GM18858 (cell line): ENCODE measurements around the gene MYH1.
"Not testable (repeated sequence)": the region's sequence is repeated elsewhere in the genome, so short reads cannot be mapped to it uniquely, and the experiment has no call there.

ENCODE experiments used
- ATAC-seq: cut with Tn5 transposase; IDR thresholded peaks from one replicate; pipeline ENCODE4 v1.9.1; 2021; ENCODE audit not compliant: unreplicated experiment

Gene MYH1

DNA sequence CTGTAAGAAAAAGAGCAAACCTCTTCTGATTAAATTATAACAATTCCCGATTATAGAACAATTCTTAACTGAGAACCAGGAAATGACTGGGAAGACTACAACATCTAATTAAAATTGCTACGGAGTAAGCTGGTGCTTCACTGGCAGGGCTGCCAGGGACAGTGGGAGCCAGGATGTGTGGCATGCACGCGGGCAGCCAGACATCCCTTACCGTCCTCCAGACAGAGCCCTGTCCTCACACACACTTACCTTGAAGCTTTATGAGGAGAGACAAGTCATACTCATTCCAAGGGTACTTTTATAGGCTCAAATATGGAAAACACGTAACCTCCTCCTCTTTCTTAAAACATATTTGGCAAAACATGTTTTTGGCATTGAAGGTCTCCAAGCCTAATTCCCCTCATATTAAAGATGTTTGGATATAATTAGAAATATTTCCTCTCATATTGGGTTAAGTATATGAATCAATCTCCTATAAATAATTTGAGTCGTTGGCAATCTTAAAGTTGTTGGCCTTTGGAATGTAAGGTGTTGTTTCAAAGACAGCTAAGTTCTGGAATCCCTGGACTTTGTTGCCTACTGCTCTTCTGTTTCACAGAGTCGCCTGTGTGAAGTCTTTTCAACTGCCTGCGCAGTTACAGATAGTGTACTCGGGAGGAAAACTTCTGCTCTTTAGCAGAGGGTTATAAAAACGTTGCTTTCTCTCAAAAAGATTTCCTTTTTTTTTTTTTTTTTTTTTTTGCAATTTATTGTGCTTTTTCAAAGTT lies at the start of gene MYH1:
TSS of gene MYH1 (minus strand) at position 272 of the 767 bp plus-strand sequence. CDS start 1,900 bp downstream, outside the sequence.
- no peak for ATAC-seq

DNA sequence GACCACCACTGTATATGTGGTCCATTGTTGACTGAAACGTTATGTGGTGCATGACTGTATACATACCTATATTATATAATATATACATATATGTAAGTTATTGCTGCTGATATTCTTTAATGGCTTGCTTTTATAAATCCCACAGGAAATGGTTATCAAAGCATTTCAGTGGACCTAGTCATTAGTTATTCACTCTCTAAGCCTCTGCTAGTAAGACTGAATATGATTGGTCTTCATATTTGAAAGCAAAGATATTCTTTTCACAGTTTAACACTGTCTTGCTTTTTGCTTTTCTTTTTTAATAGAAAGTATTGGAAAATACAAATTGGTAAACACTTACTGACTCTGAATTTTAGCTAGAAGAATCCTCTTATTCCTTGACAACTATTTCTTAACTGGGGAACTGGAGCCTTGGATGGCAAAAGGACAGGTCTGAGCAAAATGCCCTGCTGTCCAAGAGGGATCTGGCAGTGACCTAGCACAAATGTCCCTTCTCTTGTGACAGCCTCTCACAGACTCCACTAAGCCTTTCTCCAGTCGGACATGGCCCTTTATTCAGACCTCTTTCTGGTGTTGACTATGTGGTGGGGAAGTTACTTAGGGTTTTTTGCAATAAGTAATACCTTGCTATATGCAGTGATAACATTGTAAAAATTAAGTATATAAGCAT lies 45.8 kb upstream of the MYH1 start:
- ATAC-seq, result no peak

DNA sequence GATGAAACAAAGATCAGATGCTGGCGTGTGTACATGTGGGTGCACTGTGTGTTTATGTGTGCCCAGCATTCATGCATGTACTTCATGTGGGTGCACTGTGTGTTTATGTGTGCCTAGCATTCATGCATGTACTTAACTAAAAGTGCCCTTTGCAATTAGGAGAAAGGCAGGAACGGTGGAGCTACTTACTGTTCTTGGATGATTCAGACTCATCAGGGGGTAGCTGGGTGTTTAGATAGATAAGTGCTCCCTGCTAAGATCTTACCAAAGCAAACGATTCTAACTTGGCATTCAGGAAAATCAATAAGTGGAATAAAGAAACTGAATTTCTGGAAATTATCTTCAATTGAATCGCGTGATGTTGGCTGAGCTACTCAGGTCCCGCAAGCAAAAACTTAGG lies 39.7 kb upstream of the MYH1 start:
- no peak for ATAC-seq

DNA sequence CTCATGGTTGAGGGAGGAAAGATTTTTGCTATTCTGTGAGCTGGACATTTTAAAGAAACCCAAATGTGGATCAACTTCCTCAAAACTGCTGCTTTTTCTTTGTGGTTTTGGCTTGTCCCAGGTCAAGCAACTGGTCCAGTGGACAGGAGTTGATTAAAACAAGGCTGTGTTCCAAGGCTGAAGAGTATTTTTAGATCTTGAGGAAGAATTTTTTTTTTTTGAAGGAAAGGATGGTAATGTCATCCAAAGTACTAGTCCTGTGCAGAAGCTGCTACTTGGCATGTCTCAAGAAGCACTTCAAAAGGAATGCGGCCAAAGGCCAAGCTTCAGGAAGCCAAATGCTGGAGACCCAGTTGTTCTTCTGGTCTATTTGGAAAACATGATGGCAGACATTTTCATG lies 39.1 kb upstream of the MYH1 start:
- ATAC-seq, result no peak

DNA sequence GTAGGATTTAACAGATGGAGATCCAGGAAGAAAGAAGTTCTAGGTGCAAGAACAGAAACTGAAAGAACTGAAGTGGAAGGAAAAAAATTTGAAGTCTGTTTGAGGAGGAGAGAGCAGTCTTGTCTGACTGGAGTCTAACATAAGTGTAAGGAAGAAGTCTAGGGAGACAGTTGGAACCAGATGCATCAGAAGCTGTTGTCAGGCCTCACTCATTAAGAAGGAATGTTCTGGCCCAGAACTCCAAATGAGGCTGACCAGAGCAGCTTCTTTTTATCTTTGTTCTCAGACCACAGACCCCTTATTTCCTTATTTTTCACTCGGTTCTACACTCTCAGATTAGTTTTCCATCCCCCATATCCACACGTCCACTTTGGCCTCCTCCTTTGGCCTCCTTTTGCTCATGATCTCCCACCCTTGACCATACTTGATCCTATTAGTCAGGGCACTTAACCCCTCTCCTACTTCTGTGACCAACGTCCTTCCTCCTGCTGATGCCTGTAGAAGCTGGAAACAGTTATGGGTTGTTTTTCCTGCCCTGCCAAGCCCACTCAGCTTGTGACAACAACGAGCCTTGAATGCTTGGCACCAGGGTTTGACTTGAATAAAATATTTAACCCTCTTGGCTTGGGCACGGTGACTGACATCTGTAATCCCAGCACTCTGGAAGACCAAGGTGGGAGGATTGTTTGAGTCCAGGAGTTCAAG lies 38.1 kb upstream of the MYH1 start:
- ATAC-seq, result no peak

DNA sequence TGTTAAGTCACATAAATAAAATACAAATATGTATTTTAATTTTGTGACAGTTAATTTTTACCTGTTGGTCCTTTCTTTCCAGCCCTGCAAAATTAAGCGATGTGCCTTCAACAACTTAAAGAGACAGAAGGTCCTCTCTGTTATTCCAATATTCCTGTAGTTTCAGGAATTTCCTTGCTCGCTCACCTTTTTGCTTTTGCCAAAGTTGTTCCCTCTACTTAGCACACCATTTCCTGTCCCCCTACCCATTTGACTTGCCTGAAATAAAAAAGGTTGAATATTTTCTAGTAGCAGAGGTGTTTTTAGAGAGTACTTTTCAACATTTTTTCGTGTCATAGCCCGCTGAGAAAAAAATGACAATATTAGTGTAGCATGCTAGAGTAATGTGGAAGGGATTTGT lies 31.7 kb upstream of the MYH1 start:
- ATAC-seq, result no peak

DNA sequence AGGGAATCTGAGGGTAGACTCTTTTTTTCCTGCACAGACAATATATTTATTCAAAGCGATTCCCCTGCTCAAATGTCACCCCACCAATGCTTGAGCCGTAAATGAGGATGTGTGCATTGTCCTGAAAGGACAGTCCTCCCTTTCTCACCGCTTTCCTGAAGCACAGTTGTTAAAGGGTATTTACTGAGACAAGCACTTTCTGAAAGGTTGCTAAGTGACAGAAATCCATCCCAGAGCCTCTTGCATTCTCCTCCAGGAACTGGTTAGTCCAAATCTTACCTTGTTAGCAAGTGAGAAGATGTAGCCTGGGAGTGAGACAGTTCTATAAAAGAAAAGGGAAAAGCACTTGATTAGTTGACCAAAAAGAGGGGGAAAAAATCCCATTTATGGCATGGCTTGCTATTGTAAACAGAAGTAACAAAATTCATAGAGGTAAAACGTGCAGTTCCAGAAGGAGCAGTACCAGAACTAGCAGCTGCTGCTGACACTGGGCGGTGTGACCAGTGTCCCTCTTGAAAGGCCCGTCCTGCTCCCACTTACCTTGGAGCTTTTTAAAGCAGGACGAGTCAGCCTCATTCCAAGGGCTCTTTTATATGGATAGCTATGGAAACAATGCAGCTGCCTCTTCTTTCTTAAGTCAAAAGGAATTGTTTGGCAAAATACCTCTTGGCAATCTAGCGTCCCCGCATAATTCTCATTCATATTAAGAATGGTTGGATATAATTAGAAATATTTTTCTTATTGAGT lies 30.9 kb upstream of the MYH1 start, which contains the start of gene MYH2:
TSS of gene MYH2 (minus strand) at position 563 of the 747 bp plus-strand sequence. CDS start 1,738 bp downstream, outside the sequence.
- no peak for ATAC-seq

DNA sequence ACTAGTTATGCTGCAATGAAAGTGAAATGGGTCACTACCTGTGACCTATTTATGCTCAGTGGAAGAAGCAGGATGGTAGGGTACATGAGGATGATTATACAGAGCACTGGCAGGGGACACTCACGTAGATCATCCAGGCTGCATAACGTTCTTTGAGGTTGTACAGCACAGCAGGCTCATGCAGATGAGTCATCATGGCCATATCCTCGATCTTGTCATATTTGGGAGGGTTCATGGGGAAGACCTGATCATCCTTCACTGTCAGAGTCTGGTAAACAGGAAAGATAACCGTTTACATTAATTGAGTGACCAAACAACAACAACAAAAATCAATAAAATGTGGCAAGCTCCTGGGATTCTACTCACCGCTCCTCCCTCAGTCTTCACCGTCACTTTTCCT lies 29.0 kb upstream of the MYH1 start:
- ATAC-seq, result no peak

DNA sequence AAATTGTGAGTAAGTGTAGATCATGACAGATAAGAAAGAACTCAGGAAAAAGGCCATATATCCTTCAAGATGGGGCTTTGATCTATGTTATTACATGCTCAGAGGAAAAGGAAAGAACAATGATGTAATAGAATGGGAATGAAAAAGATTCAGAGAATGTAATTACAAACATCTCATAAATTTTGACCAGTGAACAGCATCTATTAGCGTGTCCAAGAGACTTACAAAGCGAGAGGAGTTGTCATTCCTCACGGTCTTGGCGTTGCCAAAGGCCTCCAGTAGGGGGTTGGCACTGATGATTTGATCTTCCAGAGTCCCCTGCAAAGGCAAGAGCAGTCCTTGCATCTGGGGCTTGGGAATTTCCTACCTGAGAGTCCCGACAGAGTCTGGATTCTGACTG lies 25.1 kb upstream of the MYH1 start:
- ATAC-seq, result not testable (repeated sequence)

DNA sequence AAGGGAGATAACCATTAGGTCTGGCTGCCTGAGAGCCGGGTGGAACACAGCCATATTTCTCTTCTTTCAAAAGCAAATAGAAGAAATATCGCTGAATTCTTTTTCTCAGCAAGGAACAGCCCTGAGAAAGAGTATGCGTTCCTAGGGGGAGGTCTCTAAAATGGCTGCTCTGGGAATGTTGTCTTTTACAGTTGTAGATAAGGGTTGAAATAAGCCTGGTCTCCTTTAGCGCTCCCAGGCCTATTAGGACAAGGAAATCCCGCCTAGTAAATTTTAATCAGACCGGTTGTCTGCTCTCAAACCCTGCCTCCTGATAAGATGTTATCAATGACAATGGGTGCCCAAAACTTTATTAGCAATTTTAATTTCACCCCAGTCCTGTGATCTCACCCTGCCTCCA lies 22.8 kb upstream of the MYH1 start:
- ATAC-seq, result not testable (repeated sequence)

DNA sequence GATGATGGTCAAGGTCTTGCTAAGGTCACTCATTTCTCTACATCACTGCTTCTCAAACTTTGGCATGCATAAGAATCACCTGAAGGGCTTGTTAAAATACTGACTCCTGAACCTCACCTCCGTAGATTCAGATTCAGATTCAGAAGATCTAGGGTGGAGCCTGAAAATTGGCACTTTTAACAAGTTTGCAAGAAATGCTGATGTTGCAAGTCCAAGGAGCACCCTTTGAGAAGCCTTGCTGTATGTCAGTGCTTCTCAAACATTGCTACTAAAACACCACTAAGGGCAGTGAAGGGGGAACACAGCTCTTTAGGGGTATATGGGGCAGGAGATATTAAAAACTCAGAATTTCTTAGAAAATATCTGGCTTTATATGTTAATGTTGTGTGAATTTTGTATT lies 13.7 kb upstream of the MYH1 start:
- ATAC-seq, result no peak

DNA sequence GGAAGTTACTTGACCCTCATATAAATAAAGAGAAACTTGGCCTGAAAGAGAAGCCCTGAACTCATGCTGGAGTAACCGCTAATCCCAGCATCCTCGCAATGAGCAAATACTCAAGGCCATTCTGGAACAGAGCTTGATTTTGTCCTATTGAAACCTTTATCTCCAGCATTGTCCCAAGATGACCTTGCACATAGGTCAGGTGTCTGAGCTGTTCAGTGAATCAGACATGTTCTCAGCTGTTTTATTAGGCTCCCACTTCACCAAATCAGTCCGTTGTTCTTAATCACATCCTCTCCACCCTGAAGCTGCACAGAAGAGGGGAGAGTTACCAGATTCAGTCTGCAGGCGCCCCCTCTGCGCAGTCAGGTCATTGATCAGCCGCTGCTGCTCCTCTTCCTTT lies 9.1 kb upstream of the MYH1 start:
- ATAC-seq, result no peak

DNA sequence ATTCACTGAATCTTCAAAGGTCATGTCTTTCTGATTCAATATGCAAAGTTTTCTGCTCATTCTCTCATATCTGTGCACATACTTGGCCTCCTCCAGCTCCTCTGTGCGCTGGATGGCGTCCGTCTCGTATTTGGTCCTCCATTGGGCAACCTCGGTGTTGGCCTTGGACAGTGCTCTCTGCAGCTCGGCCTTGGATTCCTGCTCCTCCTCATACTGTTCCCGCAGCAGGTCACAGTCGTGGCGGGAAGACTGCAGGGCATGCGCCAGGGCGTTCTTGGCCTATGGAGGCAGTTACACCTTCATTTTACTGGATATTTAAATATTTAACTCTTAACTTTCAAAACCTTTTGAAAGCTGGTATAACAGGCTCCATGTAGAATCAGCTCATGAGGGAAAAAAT lies 8.2 kb upstream of the MYH1 start:
- ATAC-seq, result no peak

DNA sequence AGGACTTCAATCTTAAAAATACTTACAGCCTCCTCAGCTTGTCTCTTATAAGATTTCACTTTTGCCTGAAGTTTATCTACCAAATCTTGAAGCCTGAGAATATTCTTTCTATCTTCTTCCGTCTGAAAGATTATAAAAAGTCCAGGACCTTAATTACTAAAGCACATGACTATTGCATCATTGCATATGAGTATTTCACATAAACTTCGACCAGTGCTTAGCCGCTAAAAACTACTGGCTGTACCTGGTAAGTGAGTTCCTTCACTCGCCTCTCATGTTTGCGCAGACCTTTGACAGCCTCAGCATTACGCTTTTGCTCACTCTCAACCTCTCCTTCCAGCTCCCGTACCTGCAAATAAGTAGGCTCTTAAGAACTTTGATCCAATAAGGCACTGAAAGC lies 4.7 kb upstream of the MYH1 start:
- ATAC-seq, result no peak

DNA sequence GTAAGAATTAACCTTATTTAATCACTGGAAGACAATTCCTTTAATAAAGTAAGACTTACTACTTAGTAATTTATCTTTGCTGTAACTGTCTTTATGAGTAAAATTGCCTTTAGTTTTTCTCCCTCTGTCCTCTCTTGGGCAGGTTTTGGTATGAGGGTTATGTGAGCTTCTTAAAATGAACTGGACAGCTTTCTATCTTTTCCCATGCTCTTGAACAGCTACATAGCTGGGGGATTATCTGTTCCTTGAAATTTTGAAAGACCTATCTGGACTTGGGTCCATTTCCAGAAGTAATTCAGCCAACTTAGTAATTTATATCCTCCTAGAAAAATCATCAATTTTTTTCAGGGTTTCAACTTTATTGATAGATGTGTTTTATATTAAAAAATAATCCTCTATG lies 3.6 kb upstream of the MYH1 start:
- ATAC-seq, result no peak

DNA sequence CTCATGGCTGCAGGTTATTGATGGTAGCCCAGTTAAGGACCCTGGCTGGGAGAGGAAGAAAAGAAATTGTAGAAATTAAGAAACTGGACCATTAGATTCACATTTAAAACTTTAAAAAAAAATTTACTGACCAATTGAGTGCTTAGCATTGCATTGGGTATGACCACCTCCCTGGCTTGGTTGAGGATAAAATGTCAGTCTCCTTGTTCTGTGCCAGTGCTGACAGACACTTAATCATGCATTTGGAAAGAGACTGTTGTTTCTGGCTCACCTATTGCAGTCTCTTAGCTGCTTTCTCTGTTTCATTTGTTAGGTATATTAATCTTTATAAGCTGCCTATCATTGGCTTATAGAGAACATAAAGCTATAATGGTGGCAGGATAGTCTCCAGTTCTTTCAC lies 1.7 kb downstream of the MYH1 start:
- no peak for ATAC-seq

DNA sequence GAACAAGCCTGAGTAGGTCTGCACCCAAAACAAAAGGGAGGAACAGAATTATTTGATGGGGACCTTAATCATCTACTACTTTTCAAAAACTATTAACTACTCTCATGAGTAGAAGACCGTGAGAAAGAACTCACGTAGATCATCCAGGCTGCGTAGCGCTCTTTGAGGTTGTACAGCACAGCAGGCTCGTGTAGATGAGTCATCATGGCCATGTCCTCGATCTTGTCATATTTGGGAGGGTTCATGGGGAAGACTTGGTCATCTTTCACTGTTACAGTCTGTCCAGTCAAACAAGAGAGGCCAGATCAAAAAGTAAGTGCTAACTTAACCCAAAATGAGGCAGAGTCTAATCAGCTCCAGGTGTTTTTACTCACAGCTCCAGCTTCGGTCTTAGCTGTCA lies 2.3 kb downstream of the MYH1 start:
- ATAC-seq, result no peak

DNA sequence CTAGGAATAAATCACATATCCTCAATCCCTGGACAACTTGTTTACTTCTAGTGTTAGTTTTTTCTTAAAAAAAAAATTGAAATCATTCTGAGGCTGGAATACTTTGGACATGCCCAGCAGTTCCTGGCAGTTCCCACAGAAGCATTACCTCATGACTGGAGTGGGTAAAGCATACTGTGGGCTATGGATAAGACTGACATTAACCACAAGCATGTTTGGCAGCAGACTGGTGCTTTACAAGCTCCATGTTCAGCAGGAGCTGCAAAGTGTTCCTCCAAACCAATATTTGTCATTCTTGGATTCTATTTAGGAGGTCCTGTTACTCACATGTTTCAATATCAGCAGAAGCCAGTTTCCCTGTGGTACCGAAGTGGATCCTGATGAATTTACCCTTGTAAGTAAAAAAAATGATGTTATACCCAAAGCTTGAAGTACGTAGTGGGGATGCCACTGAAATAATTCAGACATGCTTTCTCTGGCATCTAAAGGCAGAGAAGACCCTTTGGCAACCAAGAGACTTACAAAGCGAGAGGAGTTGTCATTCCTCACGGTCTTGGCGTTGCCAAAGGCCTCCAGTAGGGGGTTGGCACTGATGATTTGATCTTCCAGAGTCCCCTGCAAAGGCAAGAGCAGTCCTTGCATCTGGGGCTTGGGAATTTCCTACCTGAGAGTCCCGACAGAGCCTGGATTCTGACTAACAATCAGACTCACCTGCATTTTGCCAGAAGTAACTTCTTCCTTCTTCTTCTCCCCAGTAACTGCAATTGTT lies 4.9 kb downstream of the MYH1 start:
- no peak for ATAC-seq

DNA sequence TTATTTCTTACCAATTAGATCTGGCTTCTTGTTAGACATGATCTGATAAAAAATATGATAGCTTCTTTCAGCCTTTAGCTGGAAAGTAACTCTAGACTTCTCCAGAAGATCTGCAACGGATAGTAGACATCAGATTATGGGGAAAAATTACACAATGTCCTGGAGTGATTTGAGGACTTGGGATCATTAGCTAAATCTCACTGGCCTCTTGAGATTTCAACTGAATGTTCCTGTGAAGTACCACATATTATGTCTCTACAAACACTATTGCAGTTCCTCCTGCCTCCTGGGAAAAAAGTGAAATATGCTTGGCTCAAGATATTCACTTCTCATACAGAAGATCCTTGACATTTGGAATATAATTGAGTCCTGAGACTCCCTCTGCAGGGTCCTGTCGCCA lies 5.5 kb downstream of the MYH1 start:
- no peak for ATAC-seq

DNA sequence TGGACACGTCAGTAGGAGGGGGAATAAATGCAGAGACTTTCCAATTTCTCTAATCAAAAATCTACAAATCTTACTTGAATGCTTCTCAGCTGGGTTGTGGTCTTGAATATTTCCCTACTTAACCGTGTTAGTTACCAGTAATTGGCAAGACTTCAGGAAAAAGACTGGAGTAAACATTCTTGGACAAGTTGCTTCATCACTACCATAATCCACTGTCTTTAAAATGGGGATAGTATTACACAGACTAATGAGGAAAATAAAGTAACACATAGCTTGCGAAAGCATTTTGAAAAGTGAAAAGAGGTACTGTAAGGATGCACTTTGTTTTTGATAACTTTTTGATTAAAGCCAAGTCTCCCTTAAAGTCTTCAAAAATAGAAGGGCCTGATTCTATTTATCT lies 18.4 kb downstream of the MYH1 start:
- ATAC-seq, result no peak

DNA sequence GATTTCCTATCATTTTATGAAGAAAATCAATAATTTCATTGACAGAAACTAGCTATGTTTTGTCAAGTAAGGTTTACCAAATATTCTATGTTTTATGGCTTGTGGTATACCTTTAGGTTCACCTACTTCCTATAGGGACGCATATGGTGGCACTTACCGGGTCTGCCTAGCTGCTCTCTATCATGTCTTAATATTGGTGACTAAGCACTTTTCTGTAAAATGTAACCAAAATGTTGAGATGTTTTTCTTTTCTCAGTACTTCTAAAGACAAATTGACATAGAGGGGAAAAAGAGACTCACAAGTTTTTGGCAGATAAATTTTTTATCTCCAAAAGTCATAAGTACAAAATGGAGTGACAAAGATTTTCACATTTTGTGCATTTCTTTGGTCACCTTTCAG lies 26.3 kb downstream of the MYH1 start:
- no peak for ATAC-seq
